Glomerular endothelial cell (primary cell): ENCODE results near the gene SH3D19. TPM values are rescaled to one million over a fixed set of nuclear protein-coding genes. Genes with fewer than 3 reads are reported as not detected.

Source experiments
- DNase-seq: peaks from one replicate; pipeline ENCODE4 v3.0.0-alpha.2; 2011; ENCODE audit warnings: low read depth, low spot score; ENCODE audit errors: extremely low read depth
- total RNA-seq: library from RNA; depleted of rRNA; stranded (reverse); fragments of >200 nt; gene quantifications from 2 replicates; pipeline ENCODE4 v1.2.3, GENCODE V29; 2015

SH3D19 gene, protein sequence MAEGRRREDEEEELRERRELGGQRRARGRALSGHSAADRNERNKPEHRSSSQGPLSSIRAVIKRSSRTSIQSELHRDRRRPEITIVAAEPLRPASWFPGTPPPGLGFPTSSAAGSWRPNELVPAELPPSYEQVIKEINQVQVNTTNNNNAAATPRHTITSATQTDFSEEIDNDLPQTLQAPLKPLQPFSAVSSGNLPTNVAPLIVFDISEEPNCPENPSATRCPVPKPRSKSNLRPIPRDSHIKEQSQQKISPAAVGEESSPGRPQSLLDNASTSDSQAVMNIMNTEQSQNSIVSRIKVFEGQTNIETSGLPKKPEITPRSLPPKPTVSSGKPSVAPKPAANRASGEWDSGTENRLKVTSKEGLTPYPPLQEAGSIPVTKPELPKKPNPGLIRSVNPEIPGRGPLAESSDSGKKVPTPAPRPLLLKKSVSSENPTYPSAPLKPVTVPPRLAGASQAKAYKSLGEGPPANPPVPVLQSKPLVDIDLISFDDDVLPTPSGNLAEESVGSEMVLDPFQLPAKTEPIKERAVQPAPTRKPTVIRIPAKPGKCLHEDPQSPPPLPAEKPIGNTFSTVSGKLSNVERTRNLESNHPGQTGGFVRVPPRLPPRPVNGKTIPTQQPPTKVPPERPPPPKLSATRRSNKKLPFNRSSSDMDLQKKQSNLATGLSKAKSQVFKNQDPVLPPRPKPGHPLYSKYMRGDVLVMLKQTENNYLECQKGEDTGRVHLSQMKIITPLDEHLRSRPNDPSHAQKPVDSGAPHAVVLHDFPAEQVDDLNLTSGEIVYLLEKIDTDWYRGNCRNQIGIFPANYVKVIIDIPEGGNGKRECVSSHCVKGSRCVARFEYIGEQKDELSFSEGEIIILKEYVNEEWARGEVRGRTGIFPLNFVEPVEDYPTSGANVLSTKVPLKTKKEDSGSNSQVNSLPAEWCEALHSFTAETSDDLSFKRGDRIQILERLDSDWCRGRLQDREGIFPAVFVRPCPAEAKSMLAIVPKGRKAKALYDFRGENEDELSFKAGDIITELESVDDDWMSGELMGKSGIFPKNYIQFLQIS
- total RNA-seq: 73.4 and 79.8 TPM in 2 replicates

DNA sequence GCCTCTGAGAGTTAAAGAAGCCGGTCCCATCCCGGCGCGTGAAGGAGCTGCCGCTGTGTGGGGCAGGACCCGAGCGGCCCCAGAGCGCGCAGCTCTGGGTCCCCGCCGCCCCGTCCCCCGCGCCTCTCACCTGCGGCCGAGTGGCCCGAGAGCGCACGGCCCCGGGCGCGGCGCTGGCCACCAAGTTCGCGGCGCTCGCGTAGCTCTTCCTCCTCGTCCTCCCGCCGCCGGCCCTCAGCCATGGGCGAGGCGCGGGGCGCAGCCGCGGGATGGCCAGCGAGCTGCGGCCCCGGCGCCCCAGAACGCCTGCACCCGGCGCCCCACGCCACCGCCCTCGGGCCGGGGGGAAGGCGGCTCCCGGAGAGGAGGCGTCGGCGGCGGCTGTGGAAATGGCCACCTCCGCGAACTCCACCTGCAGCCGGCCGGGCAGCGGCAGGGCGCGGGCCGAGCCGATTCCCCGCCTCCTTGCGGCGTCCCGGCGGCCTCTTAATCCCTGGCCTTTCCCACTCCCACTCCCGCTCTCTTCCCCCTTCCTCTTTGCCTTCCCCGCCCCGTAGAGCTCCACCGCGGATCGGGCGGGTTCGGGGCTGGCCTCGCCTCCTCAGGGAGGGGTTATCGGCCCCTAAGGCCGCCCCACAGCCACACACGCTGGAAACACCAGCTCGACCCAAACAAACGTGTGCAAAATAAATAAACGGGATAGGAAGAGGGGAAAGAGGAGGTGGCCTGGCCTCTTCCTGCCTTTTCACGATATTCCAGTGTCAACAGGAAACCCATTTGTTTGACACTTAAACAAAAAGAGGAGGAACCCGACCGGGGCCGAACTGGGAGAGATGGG lies at the start of gene SH3D19:
SH3D19 (minus strand) TSS at position 495 of the 838 bp plus-strand sequence; CDS start at position 242, 253 bp downstream.
- no peak for DNase-seq

DNA sequence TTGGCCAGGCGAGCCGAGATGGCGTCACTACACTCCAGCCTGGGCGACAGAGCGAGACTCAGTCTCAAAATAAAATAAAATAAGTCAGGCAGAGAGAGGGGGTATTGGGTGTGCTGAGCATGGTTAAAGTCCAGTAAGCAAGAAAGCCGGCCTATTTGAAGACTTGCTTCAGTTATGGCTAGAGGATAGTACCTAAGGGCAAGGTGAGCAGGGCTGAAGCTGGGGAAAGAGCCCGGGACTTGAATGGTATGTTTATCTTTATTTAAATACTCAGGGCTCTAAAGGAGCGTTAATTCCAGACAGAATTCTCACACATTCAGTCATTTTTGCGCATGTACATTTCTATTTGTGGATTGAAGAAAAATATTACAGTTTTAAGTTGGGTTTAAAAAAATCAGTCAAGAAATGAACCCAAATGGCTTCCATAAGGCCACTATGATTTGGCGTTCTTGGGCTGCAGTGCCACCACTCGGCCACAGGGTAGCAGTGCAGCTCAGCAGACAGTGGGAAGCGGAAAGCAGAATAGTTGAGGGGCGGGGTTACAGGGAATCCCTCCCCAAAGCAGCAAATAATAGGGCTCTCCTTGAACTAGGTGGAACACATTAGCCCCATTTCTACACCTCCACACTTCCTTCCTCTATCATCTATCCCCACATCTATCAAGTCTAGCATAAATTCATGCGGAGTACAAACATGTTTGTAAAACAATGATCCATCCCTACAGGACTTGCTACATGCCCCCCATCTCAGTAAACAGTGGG lies 37.2 kb upstream of the SH3D19 start:
- peak; percentile 70 for DNase-seq

DNA sequence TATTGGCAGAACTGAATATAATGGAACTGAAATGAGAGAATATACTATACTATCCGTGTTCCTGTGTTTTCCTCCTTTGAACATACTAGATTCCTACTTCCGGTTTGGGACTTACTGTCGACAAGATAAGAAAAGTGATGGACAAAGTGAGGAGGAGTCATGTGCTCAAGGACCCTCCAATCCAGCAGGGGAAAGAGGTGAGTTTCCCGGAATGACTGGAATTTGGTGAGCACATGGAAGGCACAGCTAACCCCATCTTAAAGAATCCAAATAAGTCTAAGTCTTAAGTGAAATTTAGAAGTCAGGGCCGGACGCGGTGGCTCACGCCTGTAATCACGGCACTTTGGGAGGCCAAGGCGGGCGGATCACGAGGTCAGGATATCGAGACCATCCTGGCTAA lies 36.6 kb upstream of the SH3D19 start:
- no peak for DNase-seq

DNA sequence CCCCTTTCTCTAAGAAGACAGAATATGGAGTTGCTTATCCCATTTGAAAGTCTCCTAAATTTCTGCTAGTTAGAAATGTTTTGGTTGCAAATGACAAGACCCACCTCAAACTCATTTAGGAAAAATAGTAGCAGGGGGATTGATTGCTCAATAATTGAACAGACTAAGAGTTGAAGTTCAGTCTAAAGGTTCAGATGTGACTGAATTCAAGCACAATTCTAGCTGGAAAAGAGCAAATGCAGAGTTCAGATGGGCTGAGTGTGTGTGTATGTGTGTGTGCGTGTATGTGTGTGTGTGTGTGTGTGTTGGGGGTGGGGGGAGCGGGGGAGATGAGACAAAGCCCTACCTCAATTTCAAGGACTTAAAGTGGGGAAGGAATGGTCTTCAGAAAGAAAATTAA lies 35.7 kb upstream of the SH3D19 start:
- DNase-seq: no peak

DNA sequence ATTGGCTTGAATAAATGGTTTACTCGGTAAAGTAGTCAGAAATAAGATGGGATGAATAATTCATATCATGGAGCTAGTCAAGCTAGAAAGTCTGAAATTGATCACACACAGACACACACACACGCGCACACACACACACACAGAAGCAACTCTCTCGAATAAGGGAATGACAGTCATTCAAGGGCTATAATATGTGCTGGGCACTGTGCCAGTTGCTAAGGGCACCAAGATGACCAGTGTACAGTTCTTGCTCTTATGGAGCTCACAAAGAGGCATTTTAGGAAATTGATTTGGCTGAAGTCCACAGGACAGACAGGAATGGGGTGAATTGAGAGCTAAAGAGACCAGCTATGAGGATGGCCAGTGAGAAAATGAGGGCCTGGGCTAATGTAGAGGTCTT lies 34.2 kb upstream of the SH3D19 start:
- no peak for DNase-seq

DNA sequence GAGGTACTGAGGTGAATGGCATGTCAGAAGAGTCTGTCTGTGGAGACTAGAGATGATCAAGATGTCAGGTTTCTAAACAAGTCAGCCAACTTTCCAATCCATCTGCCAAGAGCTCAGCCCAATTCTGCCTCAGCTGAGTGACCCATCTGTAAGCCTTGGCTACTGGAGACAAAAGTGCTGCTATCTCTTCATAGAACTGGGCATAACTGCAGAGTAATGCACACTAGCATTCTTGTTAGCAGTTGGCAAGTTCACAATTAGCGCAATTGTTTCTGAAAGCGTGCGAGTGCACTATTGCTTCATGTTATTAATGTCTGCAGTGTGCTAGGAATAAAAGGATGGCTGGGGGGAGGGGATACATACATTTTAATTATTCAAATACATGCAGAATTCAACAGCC lies 32.9 kb upstream of the SH3D19 start:
- DNase-seq: no peak

DNA sequence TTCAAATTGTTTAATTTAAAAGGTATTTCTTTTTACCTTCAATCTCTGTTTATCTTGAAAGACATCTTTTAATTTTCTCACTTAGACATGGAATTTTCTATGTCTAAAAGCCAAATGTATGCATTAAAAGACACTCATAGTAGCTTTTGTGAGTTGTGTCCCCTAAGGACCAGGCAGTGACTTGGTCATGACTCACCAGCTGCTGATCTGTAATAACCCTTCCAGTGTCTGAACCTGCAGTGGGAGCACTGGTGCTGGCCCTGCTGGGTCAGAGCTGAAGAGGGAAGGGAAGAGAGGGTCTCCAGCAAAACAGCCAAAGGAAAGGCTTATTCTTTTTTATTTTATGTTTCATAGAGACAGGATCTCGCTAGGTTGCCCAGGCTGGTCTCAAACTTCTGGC lies 31.1 kb upstream of the SH3D19 start:
- no peak for DNase-seq

DNA sequence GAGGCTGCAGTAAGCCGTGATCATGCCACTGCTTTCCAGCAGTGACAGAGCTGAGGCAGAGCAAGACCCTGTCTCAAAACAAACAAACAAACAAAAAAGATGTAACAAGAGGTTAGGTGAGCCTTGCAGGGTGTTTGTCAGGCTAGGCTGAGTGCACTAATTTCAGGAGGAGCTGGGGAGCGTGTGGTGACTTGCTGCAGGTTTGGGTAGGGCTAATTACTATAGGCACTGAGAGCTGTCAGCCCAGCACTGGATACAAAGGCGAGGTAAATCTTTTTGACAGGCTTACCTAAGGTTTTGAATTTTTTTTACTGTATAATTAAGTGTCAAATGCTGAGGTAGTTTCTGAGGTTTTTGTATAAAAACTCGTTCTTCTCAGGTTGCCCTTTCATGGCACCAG lies 29.8 kb upstream of the SH3D19 start:
- DNase-seq: no peak

DNA sequence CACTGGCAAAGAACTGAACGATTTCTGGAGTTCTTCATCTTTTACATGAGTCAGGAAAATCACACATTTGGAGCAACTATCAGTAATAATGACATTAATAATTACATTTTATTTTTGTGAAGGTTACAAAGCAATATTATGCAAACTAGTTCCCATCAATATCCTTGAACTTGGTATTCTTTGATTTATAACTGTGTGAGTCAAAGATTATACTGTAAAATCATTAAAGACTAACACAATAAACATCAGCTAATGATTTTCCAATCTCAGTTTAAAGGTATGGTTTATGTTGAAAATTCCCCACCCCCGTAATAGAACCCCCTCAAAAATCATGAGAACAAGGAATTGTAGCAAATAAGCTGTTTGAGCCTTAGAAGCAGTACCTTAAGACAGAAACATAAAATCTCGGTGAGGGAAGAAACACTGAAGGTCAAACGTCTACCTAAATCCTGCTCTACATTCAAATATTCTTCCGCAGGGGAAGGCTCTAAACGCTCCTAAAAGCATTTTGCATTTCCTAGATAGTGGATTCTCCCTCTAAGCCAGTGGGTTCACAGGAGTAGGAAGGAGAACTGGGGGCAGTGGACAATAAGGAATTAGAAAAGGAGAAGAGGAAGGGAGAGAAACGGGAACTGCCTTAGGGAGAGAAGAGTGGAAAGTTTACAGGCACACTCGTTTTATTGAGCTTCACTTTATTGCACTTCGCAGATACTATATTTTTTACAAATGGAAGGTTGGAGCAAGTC lies 22.3 kb upstream of the SH3D19 start:
- no peak for DNase-seq

DNA sequence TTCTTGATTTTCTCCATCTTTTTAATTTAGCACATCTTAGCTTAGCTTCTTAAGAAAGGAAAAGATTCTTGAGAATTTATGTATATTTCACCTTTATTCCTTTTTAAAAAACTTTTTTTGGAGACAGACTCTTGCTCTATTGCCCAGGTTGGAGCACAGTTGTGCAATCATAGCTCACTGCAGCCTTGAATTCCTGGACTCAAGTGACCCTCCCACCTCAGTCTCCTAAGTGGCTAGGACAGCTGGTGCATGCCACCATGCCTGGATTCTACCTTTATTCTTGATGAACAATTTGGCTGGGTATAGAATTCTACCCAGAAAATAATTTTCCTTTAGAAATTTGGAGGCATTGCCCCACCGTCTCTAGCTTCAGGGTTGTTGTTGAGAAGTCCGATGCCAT lies 19.5 kb upstream of the SH3D19 start:
- DNase-seq: no peak

DNA sequence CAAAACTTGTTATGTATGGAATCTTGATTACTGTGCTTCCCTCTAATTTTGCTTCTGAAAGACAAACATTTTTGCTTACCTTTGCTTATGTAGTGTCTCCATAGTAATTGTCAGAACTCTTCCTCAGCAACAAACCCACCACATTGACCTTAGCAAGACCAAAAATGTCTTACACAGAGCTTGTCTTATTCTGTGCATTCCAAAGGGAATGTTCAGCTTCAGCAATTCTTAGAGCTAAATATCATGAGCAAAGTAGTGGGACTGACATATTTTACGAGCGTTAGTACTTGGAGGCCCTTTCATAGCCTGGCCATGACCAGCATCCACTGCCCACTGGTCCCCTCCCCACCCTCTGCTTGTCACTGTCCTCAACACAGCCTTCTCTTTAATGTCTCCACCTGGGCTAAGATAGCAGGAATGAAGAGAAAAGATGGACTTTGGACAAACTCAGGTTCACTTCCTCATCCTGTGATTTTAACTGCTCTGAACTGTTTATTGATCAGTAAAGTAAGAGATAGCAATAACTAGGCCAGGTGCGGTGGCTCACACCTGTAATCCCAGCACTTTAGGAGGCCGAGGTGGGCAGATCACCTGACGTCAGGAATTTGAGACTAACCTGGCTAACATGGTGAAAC lies 15.5 kb upstream of the SH3D19 start:
- no peak for DNase-seq

DNA sequence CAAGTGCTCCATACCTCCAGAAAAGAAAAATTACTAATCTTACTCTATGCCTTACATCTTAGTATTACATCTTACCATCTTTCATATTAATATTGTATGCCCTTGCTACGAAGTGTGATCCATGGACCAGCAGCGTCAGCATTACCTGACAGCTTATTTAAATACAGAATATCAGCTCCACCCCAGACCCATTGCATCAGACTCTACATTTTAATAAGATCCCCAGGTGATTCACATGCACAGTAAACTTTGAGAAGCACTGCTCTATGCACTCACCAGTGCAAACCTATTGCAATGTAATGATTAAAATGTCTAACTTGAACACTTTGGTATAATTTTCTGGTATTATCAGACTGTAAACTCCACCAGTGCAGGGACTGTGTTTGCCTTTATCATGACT lies 14.1 kb upstream of the SH3D19 start:
- DNase-seq: no peak

DNA sequence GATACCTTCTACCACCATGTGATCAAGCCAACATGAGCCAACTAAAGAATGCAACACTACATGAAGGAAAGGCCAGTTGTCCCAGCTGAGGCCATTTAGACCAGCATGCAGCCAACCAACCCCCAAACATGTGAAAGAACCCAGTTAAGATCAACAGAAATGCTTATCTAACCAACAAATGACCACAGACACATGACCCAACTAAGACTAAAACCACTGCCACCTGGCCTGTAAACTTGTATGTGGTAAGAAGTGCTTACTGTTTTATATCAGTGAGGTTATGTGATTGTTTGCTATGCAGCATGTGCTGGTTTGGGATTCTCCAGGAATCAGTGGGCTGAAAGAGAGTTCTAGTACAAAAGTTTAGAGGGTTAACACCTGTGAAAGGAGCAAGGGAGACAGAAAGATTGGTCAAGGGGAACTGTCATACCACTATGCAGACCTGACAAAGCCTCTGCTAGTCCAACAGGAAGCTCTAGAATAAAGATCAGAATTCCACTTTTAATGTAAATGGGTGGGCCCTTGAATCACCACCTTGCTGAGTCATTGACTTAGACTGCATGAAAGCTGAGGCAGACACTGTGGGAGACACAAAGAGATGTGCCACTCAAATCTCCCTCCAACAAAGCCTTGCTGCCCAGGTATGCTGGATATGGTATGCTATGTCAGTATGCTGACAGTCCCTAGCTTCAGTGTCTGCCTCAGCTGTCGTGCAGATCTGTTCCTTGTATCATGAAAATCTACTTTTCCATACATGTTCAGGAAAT lies 6.1 kb upstream of the SH3D19 start:
- no peak for DNase-seq

DNA sequence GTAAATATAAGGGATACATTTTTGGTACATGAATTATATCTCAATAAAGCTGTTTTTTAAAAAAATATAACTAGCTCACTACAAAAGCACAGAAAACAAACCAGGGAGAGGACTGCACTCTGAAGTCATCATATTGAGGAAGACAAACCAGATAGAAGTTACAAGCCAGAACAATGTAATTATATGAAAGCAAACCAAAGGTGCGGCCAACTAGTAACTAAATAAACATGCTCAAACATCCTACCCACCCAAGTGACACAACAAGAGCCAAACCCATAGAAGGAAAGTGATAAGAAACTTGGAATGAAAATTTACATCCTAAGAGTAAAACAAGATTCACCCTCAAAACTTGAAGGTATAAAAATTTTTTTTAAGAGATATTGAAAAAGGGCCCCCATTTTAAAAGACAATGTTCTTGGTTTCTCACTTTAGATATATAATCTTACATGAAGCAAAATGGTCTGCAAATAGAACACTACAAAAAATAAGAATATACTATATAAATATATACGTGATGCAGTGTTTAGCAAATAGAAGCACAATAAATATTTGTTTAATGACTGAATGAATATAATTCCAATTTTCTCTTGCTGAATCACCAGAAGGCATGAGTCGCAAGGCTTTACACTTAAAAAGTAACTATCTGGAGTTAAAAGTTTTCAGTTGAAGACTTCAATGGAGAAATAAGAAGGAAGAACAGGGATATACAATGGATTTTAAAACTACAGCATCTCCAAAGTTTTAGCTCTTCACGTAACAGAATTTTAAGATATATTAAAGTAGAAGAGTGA lies 4.0 kb upstream of the SH3D19 start:
- DNase-seq: no peak

DNA sequence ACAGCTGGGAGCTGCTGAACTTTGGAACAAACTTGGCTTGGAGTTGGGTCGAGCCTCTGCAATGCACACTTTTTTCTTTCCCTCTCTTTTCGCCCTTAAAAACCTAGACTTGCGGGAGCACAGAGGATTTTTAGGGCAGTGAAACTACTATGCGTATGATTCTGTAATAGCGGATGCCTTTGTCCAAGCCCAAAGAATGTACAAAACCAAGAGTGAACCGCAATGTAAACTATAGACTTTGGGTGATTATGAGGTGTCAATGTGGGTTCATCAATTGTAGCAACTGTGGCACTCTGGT lies 493 bp upstream of the SH3D19 start:
- no peak for DNase-seq

DNA sequence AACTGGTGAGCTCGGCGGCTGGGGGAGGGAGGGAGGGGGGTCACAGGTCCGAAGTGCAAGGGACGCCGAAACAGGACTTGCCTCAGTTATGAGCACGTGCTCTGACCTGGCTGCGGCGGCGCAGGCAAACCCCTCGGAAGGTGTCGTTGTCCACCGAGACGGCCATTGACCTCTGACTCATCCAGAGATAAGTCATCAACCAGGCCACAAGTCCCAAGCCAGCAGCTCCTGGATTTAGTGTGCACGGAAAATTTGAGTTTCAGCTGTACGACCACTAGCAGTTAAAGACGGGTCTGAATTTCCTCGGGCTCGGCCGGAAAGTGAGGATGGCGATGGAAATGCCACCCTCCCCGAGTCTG lies 674 bp downstream of the SH3D19 start:
- DNase-seq: no peak

DNA sequence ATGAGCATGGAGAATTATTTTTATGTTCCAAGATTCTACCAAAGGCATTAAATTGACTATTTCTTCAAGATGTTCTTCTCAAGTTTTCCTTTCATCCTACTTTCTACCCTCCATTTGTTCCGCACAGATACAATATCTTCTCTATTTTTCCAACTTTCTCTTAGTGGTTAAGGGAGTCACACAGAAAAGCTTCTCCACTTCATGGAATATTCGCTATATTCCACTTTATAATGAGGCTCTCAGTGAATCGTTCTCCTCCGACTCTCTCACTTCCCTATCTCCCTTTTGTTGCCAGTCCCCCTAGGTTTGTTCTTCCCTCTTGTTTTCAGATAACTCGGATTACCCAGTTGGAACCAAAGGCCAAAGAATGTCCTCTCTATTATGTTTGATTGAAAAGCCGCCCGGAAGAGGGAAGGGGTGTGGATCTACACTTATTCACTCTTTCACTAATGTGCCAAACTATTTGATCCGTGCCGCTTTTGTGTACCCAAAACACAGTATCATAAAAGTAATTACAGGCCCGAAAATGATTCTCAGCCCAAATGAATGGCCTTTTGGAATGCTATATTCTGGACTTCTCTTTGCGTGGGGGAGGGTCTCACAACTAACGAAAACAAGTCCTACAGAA lies 1.2 kb downstream of the SH3D19 start:
- DNase-seq: no peak
